Measurements from ENCODE around the gene GRID1. TPM values are rescaled to one million over a fixed set of nuclear protein-coding genes. Genes with fewer than 3 reads are reported as not detected.
A peak's percentile ranks its signal among the peaks of the same experiment; 100 is the strongest.

The GRID1 gene
- total RNA-seq = under 1 TPM; 0.52 to 0.59 TPM
- long read RNA-seq, partial matches to known transcripts = 1 of 4 reads
- long read RNA-seq, other reads (novel, unspliced or antisense) = 3 of 4 reads

- ATAC-seq (peak; percentile 45 to 54), DNase-seq (peak; percentile 36)
- intact Hi-C loops (cut with DNase I) = loop anchor here in 1 of 2 donors (10.0 kb wide), 1 partner anchor 581 kb away; no protein-coding TSS in a partner anchor
Measured at GRCh38 chr10:86366033-86366901, at the start of gene GRID1. Gene GRID1 (minus strand): TSS chr10:86366795.

DNA sequence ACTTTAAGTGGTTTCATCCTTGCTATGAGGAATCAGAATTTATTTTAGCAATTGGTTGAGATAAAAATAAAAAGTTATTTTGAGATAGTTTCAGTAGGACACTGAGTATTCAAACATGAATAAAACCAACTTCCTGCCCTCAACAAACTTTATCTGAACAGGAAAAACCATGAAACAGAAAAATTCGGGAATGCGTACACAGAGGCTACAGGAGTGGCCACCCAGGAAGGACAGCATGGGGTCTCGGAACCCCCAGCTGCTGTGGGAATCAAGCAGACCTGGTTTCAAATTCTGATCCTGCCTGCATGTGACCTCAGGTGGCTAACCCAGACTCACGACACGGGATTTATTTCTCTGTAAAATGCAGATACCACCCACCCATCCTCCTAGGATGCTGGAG lies 49.0 kb upstream of the GRID1 start:
- no peak for ATAC-seq
- intact Hi-C loops (cut with DNase I) = no loop called here

DNA sequence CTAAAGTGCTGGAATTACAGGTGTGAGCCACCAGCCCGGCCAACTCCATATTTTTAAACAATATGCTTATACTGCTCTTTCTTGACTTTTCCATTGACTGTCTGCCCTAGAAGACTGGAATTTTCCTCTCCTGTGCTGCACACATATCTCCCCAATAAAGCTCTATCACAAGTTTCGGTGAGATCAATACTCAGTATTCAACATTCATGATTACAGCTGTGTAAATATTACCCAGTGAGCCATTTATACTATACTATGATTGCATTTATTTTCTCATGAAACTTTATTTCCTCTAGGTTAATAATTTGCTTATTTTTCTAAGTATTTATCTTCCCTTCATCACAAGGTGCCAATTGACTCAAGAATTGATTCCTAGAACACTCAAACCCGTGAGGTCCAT lies 48.5 kb upstream of the GRID1 start:
- intact Hi-C loops (cut with DNase I) = no loop called here
- ATAC-seq (no peak), DNase-seq (no peak)

More for the DNA sequence above, 49.0 kb upstream of the GRID1 start:
- DNase-seq = no peak

DNA sequence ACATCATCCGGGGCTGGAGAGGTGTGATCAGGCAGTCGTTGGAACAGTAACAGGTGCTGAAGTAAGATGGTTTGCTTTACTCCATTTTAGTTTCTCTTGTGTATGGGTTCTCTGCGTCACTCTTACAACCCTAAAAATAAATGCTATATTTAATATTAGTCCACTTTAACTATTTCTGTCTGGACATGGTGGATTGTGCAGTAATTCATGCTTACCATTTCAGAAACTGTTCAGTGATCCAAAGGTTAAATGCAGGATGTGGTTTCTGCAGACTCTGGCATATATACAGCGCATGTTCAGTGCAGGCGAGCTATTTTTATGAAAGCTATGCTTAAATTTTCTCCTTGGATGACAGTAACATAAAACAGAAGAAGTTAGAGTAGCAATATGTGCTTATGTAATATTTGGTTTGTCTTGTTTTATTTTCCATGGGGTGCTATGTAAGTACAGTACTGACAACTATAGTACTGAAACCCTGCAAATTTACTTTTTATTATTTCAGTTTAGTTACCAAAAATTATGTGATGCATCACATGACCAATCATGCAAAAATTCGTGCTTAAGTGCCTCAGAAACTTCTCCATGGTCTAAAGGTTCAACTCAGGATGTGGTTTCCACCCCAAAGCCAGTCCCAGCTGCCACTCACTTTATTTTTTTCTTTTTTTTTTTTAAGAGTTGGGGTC lies 46.6 kb upstream of the GRID1 start:
- ATAC-seq (peak in 1 of 2 donors; percentile 51), DNase-seq (no peak)
- intact Hi-C loops (cut with DNase I) = no loop called here

GRCh38 chr10:86411852-86412560 lies 45.4 kb upstream of the GRID1 start:
- no peak for DNase-seq
- intact Hi-C loops (cut with DNase I) = no loop called here
- ATAC-seq = no peak

GRCh38 chr10:86411281-86411841 lies 44.8 kb upstream of the GRID1 start:
- peak; percentile 28 for DNase-seq
- intact Hi-C loops (cut with DNase I) = no loop called here
- peak; percentile 64 to 90 for ATAC-seq

DNA sequence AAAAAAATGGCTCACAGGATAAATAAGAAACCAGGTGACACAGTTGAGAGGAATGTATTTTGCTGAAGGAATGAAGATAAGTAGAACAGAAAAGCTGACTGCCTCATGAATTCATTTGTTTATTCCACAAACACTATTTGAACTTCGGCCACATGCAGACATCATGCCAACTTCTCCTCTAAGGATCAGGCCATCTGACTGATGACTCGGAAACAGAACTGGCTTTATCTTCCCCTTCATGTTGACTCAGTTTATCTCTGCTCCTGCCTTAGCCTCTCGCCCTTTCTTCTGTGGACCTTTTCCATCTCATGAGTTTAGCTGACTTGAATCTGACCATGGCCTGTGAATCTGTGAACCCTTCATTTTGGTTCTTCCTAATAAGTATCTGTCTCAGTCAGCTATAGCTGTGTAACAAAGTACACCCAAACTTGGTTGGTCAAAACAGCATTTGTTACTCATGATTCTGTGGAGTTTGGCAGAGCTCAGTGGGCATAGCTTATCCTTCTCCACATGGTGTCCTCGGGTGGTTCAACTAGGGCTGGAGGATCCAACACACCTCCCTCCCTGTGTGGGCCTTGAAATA lies 44.0 kb upstream of the GRID1 start:
- no peak for ATAC-seq
- intact Hi-C loops (cut with DNase I) = no loop called here
- DNase-seq = no peak

GRCh38 chr10:86409183-86409582 lies 42.6 kb upstream of the GRID1 start:
- DNase-seq (no peak), ATAC-seq (no peak)
- intact Hi-C loops (cut with DNase I) = no loop called here

DNA sequence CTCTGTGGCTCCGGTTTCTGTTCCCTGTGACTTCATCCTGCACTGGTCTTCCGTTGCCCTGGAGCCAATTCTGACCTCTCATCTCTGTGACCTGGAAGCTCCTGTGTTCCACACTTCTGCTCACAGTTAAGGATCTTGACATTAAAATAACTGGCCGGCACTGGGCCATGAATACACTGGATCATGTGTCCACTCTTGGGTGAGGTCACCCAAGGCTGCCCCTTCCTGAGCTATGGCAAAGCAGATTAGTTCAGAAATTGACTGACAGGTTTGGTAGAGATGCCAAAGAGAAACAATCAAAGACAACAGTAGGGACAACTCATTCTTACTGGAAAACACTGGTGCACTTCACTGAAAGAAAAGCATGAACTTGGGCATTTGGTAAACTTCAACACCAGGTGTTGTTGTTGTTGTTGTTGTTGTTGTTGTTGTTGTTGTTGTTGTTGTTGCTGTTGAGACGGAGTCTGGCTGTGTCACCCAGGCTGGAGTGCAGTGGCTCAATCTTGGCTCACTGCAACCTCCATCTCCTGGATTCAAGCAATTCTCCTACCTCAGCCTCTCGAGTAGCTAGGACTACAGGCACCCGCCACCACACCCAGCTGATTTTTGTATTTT lies 36.7 kb upstream of the GRID1 start:
- intact Hi-C loops (cut with DNase I) = no loop called here
- no peak for ATAC-seq
- DNase-seq = no peak

DNA sequence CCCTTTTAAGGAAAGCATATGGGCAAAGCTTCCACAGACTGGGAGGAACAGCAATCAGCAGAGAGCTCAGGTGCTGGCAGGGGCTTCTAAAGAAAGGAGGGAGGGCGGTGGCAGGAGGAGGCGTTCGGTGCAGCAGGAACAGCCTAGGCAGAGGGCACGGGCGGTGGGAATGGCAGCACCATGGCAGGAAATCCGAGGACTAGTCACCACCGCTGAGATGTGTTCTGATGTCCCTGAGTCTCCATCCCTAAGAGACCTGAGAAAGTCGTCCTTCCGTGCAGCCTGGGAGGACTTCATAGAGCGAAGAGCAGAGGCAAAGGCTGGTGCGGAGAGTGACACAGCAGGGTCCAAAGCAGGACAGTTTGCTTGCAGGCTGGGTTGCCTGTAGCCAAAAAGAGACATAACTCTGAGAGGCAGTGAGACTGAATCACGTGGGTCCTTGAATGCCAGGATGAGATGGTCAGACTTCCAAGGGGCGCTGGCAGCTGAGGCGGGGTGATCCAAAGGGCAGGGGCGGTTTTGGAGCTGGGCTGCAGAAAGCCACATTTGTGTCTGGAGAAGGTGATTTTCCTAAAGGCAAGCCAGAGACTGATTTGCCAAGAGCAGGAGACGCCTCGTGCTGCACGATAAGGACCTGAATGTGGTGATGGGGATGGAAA lies 35.8 kb upstream of the GRID1 start:
- DNase-seq = no peak
- ATAC-seq = no peak
- intact Hi-C loops (cut with DNase I) = no loop called here

DNA sequence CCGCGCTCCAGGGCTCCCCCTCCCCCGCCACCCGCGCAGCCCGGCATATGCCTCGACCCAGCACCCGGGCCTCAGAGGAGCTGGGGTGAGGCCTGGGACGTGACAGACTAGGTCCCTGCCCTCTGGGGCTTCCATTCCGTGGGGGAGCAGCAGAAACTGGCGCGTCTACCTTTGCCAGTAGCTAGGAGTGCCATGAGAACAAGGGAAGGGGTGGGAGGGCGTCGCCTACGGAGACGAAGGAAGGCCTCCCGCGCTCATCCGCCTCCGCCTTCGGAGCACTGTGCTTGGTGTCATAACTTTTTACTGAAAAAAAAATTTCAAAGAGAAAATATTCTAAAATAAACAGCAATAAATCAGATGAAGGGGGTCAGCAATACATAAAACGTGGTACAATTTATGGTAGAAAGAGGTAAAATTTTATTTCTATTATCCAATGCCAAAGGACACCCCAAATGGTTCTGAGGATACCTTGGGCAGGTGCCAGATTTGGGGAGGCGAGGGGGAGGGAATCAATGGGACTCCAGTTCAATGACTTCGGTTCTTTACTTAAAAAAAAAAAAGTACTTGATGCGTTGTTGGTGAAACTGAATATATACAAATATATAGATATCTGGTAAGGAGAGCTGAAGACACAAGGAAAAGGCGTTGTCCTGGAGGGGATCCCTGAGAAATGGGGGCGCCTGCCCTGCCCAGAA lies 35.1 kb upstream of the GRID1 start:
- ATAC-seq (peak in 1 of 2 donors; percentile 4), DNase-seq (peak; percentile 42)
- intact Hi-C loops (cut with DNase I) = loop anchor here in 1 of 2 donors (2.0 kb wide), 1 partner anchor 183 kb away; no protein-coding TSS in a partner anchor

DNA sequence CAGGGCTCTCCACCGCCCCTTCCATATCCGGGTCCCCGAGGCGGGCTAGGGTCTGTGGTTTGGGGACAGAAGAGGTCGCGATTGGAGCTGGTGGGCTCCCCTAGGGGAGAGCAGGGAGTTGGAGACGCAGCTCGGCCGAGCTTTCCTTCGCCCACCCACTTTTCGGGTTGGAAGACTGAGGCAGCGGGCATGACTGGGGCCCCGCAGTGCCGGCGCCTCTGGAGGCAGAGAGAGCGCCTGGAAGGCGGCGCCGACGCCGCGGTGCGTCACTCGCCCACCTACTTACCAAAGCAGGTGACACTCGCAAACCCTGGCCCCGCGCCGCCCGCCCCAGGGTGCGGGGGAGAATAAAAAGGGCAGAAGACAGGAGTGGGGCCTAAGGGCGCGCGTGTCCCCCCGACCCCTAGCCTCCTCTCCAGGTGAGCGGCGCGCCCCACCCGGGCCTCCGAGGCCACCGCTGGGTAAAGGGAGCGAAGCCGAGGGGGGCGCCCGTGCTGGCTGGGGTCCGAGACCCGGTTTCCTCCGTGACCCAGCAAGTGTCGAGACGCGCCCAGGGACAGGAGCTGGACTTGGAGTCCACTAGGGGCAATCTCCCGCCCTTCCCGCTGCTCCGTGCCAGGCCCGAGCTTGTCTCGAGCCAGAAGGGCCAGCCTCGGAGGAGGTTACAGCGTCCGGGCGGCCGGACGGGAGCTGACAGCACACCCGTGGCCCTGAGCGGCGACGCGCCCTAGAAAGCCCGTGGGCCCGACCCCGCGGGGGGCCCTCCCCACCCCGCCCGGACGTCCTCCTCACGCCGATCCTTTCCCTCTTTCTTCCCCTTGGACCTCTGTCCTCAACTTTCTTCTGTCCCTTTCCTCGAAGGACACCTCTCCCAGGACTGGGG lies 34.4 kb upstream of the GRID1 start:
- intact Hi-C loops (cut with DNase I) = loop anchor here in 1 of 2 donors (2.0 kb wide), 1 partner anchor 184 kb away; no protein-coding TSS in a partner anchor
- DNase-seq (peak; percentile 75), ATAC-seq (peak; percentile 28 to 47)

- intact Hi-C loops (cut with DNase I) = loop anchor here (2.0 to 5.0 kb wide), 2 partner anchors 185 to 187 kb away; no protein-coding TSS in a partner anchor
- peak; percentile 96 for DNase-seq
Measured at GRCh38 chr10:86399879-86400704, 33.5 kb upstream of the GRID1 start.

GRCh38 chr10:86399514-86399878 lies 32.9 kb upstream of the GRID1 start:
- intact Hi-C loops (cut with DNase I) = loop anchor here in 1 of 2 donors (5.0 kb wide), 1 partner anchor 188 kb away; no protein-coding TSS in a partner anchor
- no peak for DNase-seq
- ATAC-seq = no peak

More at GRCh38 chr10:86399879-86400704, 33.5 kb upstream of the GRID1 start:
- peak; percentile 94 to 95 for ATAC-seq

GRCh38 chr10:86397120-86397519 lies 30.5 kb upstream of the GRID1 start:
- intact Hi-C loops (cut with DNase I) = loop anchor here in 1 of 2 donors (5.0 kb wide), 1 partner anchor 190 kb away; no protein-coding TSS in a partner anchor
- DNase-seq (no peak), ATAC-seq (no peak)

All from left cardiac atrium (tissue), 4 donors.